Ishikawa (cell line): ENCODE results near the gene EVI5.

ENCODE experiments used
- EP300 ChIP-seq: IDR thresholded peaks from 2 replicates; pipeline ENCODE4 v1.6.1; 2012; ENCODE audit warnings: borderline replicate concordance
- RAD21 ChIP-seq: IDR thresholded peaks from 2 replicates; pipeline ENCODE4 v1.6.1; 2012; ENCODE audit warnings: low read depth
- TAF1 ChIP-seq: IDR thresholded peaks from 2 replicates; pipeline ENCODE4 v1.6.1; 2012; ENCODE audit warnings: low read depth, mild to moderate bottlenecking
- TF ChIP-seq, protein P1 (sequence below): IDR thresholded peaks from 2 replicates; pipeline ENCODE4 v1.6.1; 2012; ENCODE audit warnings: low read depth, mild to moderate bottlenecking
- TF ChIP-seq, protein P2 (sequence below): IDR thresholded peaks from 2 replicates; pipeline ENCODE4 v1.6.1; 2012

DNA sequence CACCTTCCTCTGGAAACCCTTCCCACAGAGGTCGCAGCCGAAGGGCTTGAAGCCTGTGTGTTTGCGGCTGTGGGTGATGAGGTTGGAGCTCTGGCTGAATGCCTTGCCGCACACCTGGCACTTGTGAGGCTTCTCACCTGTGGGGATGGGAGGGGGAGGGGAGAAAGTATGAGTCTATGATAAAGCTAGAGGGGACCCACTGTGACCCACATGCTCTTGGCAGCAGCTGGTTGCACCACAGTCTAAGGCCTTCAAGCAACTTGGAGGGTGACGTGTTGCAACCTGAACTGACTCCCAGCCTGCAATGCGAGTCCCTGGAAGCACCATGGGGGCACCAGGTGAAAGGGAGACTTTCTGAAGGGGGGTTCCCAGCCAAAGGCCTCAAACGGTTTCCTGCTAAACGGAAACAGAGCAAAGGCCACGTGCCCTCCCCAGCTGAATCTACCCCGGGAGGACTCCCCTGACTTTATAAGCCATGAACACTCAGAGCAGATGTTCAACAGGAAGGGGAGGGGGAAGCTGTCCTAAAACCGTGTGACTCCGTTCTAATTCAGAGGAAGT is 308.8 kb downstream of the EVI5 start:
- TF ChIP-seq, protein P1, sequence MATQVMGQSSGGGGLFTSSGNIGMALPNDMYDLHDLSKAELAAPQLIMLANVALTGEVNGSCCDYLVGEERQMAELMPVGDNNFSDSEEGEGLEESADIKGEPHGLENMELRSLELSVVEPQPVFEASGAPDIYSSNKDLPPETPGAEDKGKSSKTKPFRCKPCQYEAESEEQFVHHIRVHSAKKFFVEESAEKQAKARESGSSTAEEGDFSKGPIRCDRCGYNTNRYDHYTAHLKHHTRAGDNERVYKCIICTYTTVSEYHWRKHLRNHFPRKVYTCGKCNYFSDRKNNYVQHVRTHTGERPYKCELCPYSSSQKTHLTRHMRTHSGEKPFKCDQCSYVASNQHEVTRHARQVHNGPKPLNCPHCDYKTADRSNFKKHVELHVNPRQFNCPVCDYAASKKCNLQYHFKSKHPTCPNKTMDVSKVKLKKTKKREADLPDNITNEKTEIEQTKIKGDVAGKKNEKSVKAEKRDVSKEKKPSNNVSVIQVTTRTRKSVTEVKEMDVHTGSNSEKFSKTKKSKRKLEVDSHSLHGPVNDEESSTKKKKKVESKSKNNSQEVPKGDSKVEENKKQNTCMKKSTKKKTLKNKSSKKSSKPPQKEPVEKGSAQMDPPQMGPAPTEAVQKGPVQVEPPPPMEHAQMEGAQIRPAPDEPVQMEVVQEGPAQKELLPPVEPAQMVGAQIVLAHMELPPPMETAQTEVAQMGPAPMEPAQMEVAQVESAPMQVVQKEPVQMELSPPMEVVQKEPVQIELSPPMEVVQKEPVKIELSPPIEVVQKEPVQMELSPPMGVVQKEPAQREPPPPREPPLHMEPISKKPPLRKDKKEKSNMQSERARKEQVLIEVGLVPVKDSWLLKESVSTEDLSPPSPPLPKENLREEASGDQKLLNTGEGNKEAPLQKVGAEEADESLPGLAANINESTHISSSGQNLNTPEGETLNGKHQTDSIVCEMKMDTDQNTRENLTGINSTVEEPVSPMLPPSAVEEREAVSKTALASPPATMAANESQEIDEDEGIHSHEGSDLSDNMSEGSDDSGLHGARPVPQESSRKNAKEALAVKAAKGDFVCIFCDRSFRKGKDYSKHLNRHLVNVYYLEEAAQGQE: no peak
- TF ChIP-seq RAD21 (no peak), TAF1 (no peak), EP300 (no peak)
- TF ChIP-seq, protein P2, sequence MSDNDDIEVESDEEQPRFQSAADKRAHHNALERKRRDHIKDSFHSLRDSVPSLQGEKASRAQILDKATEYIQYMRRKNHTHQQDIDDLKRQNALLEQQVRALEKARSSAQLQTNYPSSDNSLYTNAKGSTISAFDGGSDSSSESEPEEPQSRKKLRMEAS: no peak
